ENCODE measurements around the gene SLC10A7.

DNA sequence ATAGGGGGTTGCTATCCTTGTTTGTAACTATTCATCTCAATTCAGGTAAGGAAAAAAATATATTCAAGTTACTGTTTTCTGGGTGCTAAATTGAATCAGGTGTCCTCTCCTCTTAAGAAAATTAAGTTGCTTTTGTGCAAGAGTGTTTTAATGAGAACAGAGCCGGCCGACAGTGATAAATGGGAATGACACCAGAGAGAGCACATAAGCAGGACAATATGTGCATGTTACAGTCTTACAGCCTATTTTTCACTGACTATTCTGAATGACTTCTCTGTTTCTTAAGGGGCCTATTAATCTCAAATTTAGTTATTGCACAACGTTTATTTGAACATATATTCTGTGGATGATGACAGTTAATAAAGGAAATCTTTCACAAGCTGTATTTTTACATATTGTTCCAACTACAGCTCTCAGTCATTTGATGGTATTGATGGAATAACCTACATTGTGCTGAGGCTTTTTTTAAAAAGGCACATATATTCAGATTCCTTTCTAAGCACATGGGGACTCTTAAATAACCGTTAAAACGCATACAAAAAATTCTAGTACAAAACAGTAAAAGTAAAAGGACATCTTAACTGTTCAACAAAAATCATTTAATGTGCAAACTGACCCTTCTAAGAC lies 68.4 kb downstream of the SLC10A7 start:
- TF ChIP-seq, protein P1, sequence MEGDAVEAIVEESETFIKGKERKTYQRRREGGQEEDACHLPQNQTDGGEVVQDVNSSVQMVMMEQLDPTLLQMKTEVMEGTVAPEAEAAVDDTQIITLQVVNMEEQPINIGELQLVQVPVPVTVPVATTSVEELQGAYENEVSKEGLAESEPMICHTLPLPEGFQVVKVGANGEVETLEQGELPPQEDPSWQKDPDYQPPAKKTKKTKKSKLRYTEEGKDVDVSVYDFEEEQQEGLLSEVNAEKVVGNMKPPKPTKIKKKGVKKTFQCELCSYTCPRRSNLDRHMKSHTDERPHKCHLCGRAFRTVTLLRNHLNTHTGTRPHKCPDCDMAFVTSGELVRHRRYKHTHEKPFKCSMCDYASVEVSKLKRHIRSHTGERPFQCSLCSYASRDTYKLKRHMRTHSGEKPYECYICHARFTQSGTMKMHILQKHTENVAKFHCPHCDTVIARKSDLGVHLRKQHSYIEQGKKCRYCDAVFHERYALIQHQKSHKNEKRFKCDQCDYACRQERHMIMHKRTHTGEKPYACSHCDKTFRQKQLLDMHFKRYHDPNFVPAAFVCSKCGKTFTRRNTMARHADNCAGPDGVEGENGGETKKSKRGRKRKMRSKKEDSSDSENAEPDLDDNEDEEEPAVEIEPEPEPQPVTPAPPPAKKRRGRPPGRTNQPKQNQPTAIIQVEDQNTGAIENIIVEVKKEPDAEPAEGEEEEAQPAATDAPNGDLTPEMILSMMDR (IDR thresholded peaks at IDR 0.05): no peak
- TF ChIP-seq POLR2AphosphoS5 (IDR thresholded peaks at IDR 0.05) (no peak), POLR2A (IDR thresholded peaks at IDR 0.05) (no peak), EP300 (IDR thresholded peaks at IDR 0.05) (no peak)
